Liver (tissue), 9 donors: ENCODE measurements around the gene LRRN4CL. TPM values are rescaled to one million over a fixed set of nuclear protein-coding genes. Genes with fewer than 3 reads are reported as not detected.
A peak's percentile ranks its signal among the peaks of the same experiment; 100 is the strongest.

Experiments used
- DNase-seq: peaks from one replicate; pipeline ENCODE4 v3.0.0-alpha.2; 2017; ENCODE audit warnings: low spot score
- H3K27ac ChIP-seq, 2 donors: one replicate each; pipeline ENCODE4 v1.7.0; 2013; ENCODE audit warnings: inconsistent platforms in 2 of 2, low read length in 2 of 2, control low read depth in 1 of 2, low read depth in 1 of 2, mild to moderate bottlenecking in 1 of 2
- H3K27me3 ChIP-seq, 4 donors: one replicate each; pipeline versions ENCODE4 v1.6.1 to v1.7.0; 2013; ENCODE audit warnings: low read length in 3 of 4, inconsistent platforms in 1 of 4, mild to moderate bottlenecking in 1 of 4, moderate library complexity in 1 of 4; ENCODE audit not compliant: control insufficient read depth in 4 of 4, insufficient read depth in 4 of 4
- H3K36me3 ChIP-seq, 4 donors: one replicate each; pipeline versions ENCODE4 v1.6.1 to v1.7.0; 2013; ENCODE audit warnings: low read length in 3 of 4, mild to moderate bottlenecking in 3 of 4, low read depth in 1 of 4, moderate library complexity in 1 of 4; ENCODE audit not compliant: control insufficient read depth in 4 of 4, insufficient read depth in 3 of 4
- H3K4me1 ChIP-seq, 4 donors: one replicate each; pipeline versions ENCODE4 v1.6.1 to v1.7.0; 2013; ENCODE audit warnings: low read length in 3 of 4, mild to moderate bottlenecking in 3 of 4, moderate library complexity in 1 of 4; ENCODE audit not compliant: control insufficient read depth in 4 of 4, insufficient read depth in 4 of 4
- H3K4me3 ChIP-seq, 3 donors: one replicate each; pipeline versions ENCODE4 v1.6.1 to v1.7.0; 2013; ENCODE audit warnings: low read length in 3 of 3, control low read depth in 1 of 3, low read depth in 1 of 3, mild to moderate bottlenecking in 1 of 3
- H3K9ac ChIP-seq, 2 donors: one replicate each; pipeline ENCODE4 v1.7.0; 2013; ENCODE audit warnings: low read length in 2 of 2, mild to moderate bottlenecking in 2 of 2, moderate library complexity in 2 of 2, control low read depth in 1 of 2, low read depth in 1 of 2
- H3K9me3 ChIP-seq, 4 donors: one replicate each; pipeline versions ENCODE4 v1.6.1 to v1.7.0; 2013; ENCODE audit warnings: low read length in 3 of 4; ENCODE audit not compliant: control insufficient read depth in 4 of 4
- ATF3 ChIP-seq: IDR thresholded peaks from 2 replicates; pipeline ENCODE4 v1.6.1; 2016; ENCODE audit warnings: antibody characterized with exemption
- CTCF ChIP-seq: fragments of 150-350 bp; IDR thresholded peaks from 2 replicates; pipeline ENCODE4 v1.5.1; 2017; ENCODE audit warnings: improper control_type of control experiment, low read depth, low read length; ENCODE audit not compliant: missing input control
- EGR1 ChIP-seq, 2 donors: IDR thresholded peaks; 2 replicates each; pipeline ENCODE4 v1.6.1; 2016 to 2018; ENCODE audit warnings: antibody characterized with exemption in 2 of 2, low read depth in 2 of 2
- FOXA1 ChIP-seq: IDR thresholded peaks from 2 replicates; pipeline ENCODE4 v1.6.1; 2016; ENCODE audit warnings: antibody characterized with exemption
- FOXA2 ChIP-seq: IDR thresholded peaks from 2 replicates; pipeline ENCODE4 v1.6.1; 2016; ENCODE audit warnings: antibody characterized with exemption
- GABPA ChIP-seq, 2 donors: IDR thresholded peaks in 1 of 2; conservative IDR thresholded peaks in 1 of 2; 2 replicates each; pipeline ENCODE4 v1.6.1; 2016; ENCODE audit warnings: antibody characterized with exemption in 2 of 2, mild to moderate bottlenecking in 1 of 2, moderate library complexity in 1 of 2
- HNF4A ChIP-seq, 2 donors: conservative IDR thresholded peaks; 2 replicates each; pipeline ENCODE4 v1.6.1; 2016; ENCODE audit warnings: antibody characterized with exemption in 2 of 2, mild to moderate bottlenecking in 2 of 2
- HNF4G ChIP-seq: IDR thresholded peaks from 2 replicates; pipeline ENCODE4 v1.6.1; 2016; ENCODE audit warnings: antibody characterized with exemption
- JUND ChIP-seq, 2 donors: IDR thresholded peaks; 2 replicates each; pipeline ENCODE4 v1.6.1; 2016; ENCODE audit warnings: antibody characterized with exemption in 2 of 2
- NR2F2 ChIP-seq: IDR thresholded peaks from 2 replicates; pipeline ENCODE4 v1.6.1; 2016; ENCODE audit warnings: antibody characterized with exemption
- RAD21 ChIP-seq, 2 donors: IDR thresholded peaks; 2 replicates each; pipeline ENCODE4 v1.6.1; 2016; ENCODE audit warnings: antibody characterized with exemption in 2 of 2, mild to moderate bottlenecking in 2 of 2
- RXRA ChIP-seq, 2 donors: IDR thresholded peaks; 2 replicates each; pipeline ENCODE4 v1.6.1; 2017 to 2018; ENCODE audit warnings: antibody characterized with exemption in 2 of 2, mild to moderate bottlenecking in 1 of 2
- SP1 ChIP-seq: IDR thresholded peaks from 2 replicates; pipeline ENCODE4 v1.6.1; 2018; ENCODE audit warnings: antibody characterized with exemption, mild to moderate bottlenecking
- TAF1 ChIP-seq: conservative IDR thresholded peaks from 2 replicates; pipeline ENCODE4 v1.6.1; 2016; ENCODE audit warnings: antibody characterized with exemption, mild to moderate bottlenecking
- YY1 ChIP-seq: IDR thresholded peaks from 2 replicates; pipeline ENCODE4 v1.6.1; 2016; ENCODE audit warnings: antibody characterized with exemption, mild to moderate bottlenecking
- ZBTB33 ChIP-seq: IDR thresholded peaks from 2 replicates; pipeline ENCODE4 v1.6.1; 2016; ENCODE audit warnings: antibody characterized with exemption
- WGBS: extraction: QIAGEN DNeasy Blood & Tissue Kit; methylation state at CpG from one replicate; pipeline ENCODE4 v1.1.7; 2013; 5-methylcytosine and 5-hydroxymethylcytosine counted together
- polyA plus RNA-seq, 2 donors: library from polyadenylated mRNA; stranded (reverse) in 1 of 2; unstranded in 1 of 2; fragments of 200-250 nt in 1 of 2; fragments of >200 nt in 1 of 2; fragmentation: Nextera tagmentation in 1 of 2; extraction: Ambion mirVana in 1 of 2; gene quantifications; one replicate each; pipeline versions ENCODE4 v1.2.1 to v1.2.3, GENCODE V29; 2013 to 2015
- total RNA-seq, 2 donors: library from RNA; depleted of rRNA; stranded (reverse); fragments of >200 nt; gene quantifications; one replicate each; pipeline ENCODE4 v1.2.3, GENCODE V29; 2014
- TF ChIP-seq, protein P1 (sequence below): IDR thresholded peaks from 2 replicates; pipeline ENCODE4 v1.6.1; 2016; ENCODE audit warnings: antibody characterized with exemption
- TF ChIP-seq, protein P2 (sequence below): IDR thresholded peaks from 2 replicates; pipeline ENCODE4 v1.6.1; 2016; ENCODE audit warnings: antibody characterized with exemption, mild to moderate bottlenecking
- donor health status: healthy.
- donor health status: healthy.
- donor health status: healthy.
- donor health status: healthy.
- donor health status: healthy.

LRRN4CL gene
- total and polyA plus RNA-seq, 4 donors: 0.06 to 0.08 TPM; not detected in 2

DNA sequence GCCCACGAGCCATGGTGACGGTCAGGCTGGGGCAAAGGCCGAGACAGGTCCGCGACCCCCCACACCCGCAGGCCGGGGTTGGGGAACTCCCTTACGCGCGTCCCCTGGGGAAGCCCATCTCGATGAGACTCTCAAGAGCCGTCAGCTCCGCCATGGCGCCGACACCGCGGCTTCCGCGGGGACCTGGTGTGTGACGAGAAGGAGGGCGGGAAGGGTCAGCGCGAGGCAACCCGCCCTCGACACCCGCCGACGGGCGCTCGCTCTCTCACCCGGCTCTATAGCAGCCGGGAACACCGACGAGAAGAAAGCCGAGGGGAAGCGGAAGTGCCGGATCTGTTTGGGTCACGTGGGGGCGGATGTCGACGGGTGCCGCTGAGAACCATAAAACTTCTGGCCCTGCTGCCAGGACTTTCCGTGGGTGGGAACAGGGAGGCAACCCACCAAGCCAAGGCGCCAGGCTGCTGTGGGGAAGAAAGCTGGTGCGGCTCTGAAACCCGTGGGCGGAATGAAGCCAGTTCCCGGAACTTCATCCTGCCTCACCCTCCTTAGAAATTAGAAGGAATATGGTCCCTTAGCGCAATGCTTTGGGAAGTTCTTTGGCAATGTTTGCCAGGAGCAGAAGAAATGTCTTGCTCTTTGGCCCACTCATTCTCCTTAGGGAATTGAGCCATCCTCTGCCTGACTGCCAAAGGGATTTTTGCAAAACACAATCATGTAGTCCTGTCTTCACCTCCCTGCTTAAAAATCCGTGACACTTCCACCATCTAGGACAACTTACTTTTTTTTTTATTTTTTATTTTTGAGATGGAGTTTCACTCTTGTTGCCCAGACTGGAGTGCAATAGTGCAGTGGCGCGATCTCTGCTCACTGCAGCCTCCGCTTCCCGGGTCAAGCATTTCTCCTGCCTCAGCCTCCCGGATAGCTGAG lies 10.3 kb downstream of the LRRN4CL start, which contains the start of gene UBXN1 (continued):
- TF ChIP-seq RXRA (IDR thresholded peaks at IDR 0.05) (peak; percentile 49 to 64), HNF4G (no peak), GABPA (IDR thresholded peaks at IDR 0.05 in 1 of 2, conservative IDR thresholded peaks at IDR 0.05 in 1 of 2) (peak; percentile 75 to 97), FOXA1 (no peak), TAF1 (no peak), CTCF (no peak), YY1 (peak; percentile 87)

DNA sequence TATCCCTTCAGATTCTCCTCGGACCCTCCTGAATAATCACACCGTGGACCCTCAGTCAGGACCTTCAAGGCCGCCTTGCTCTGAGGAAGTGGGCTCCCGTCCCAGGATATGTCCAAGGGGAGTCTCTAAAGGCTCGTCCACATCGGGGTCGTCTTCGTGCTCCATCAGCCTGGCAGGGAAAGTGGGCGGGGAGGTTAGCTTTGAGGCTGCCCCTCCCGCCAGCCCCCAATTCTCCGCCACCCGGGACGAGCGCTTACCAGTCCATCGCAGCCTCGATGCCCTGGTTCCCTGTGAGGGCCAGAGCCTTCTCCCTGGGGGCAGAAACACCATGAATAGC lies 10.9 kb downstream of the LRRN4CL start:
- no peaks in the 10 kb centered on the region for H3K9me3 ChIP-seq
- H3K4me3 ChIP-seq: peak overlapping the region; percentile 87 to 96 (median 90)
- no peak for TF ChIP-seq RXRA (IDR thresholded peaks at IDR 0.05)
- TF ChIP-seq RAD21 (IDR thresholded peaks at IDR 0.05): no peak
- TF ChIP-seq FOXA1: no peak
- TF ChIP-seq HNF4G: no peak
- no peak for TF ChIP-seq TAF1
- TF ChIP-seq HNF4A (conservative IDR thresholded peaks at IDR 0.05): no peak
- TF ChIP-seq, protein P1, sequence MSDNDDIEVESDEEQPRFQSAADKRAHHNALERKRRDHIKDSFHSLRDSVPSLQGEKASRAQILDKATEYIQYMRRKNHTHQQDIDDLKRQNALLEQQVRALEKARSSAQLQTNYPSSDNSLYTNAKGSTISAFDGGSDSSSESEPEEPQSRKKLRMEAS: no peak
- TF ChIP-seq FOXA2: no peak
- TF ChIP-seq GABPA (IDR thresholded peaks at IDR 0.05 in 1 of 2, conservative IDR thresholded peaks at IDR 0.05 in 1 of 2): no peak
- TF ChIP-seq NR2F2: no peak
- TF ChIP-seq, protein P2, sequence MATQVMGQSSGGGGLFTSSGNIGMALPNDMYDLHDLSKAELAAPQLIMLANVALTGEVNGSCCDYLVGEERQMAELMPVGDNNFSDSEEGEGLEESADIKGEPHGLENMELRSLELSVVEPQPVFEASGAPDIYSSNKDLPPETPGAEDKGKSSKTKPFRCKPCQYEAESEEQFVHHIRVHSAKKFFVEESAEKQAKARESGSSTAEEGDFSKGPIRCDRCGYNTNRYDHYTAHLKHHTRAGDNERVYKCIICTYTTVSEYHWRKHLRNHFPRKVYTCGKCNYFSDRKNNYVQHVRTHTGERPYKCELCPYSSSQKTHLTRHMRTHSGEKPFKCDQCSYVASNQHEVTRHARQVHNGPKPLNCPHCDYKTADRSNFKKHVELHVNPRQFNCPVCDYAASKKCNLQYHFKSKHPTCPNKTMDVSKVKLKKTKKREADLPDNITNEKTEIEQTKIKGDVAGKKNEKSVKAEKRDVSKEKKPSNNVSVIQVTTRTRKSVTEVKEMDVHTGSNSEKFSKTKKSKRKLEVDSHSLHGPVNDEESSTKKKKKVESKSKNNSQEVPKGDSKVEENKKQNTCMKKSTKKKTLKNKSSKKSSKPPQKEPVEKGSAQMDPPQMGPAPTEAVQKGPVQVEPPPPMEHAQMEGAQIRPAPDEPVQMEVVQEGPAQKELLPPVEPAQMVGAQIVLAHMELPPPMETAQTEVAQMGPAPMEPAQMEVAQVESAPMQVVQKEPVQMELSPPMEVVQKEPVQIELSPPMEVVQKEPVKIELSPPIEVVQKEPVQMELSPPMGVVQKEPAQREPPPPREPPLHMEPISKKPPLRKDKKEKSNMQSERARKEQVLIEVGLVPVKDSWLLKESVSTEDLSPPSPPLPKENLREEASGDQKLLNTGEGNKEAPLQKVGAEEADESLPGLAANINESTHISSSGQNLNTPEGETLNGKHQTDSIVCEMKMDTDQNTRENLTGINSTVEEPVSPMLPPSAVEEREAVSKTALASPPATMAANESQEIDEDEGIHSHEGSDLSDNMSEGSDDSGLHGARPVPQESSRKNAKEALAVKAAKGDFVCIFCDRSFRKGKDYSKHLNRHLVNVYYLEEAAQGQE: no peak
- no peak for DNase-seq
- H3K9ac ChIP-seq: peak overlapping the region; percentile 53 to 91
- no peaks in the 10 kb centered on the region for H3K27me3 ChIP-seq
- peaks cover 2 to 38% (median 32%) of the 10 kb centered on the region in 4 donors for H3K4me1 ChIP-seq
- peak overlapping the region; percentile 64 to 81 for H3K27ac ChIP-seq
- 4% methylated on average over 16 of the region's 16 CpGs for WGBS
- peaks cover 0 to 6% (median 3%) of the 10 kb centered on the region in 4 donors for H3K36me3 ChIP-seq

DNA sequence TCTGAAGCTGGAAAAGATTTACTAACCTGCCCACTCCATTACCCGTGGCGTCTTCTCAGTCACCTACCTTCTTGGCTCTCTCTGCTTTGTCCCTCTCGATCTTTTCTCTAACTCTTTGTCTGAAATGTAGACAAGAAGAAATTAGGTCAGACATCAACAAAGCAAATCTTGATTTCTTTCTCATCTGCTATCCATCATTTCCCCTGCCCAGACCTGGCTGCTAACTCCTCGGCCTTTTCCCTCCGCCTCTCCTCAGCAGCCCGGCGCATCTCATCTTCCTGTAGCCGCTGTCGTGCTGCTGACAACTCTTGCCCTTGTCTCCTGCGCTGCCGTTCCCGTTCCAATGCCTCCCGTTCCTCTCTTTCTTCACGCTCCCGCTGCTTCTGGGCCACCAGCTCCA lies 11.6 kb downstream of the LRRN4CL start:
- no peaks in the 10 kb centered on the region for H3K9me3 ChIP-seq
- no peaks in the 10 kb centered on the region for H3K27me3 ChIP-seq
- no peak for TF ChIP-seq ATF3
- TF ChIP-seq HNF4G: no peak
- TF ChIP-seq FOXA2: no peak
- no peak for TF ChIP-seq EGR1 (IDR thresholded peaks at IDR 0.05; ENCODE audit: low read depth in 2 of 2)
- TF ChIP-seq SP1: no peak
- no peak for TF ChIP-seq RAD21 (IDR thresholded peaks at IDR 0.05)
- no peak for TF ChIP-seq RXRA (IDR thresholded peaks at IDR 0.05)
- no peak for TF ChIP-seq TAF1
- TF ChIP-seq CTCF: no peak
- TF ChIP-seq JUND (IDR thresholded peaks at IDR 0.05): no peak
- no peak for TF ChIP-seq HNF4A (conservative IDR thresholded peaks at IDR 0.05)
- TF ChIP-seq FOXA1: no peak
- no peak for TF ChIP-seq GABPA (IDR thresholded peaks at IDR 0.05 in 1 of 2, conservative IDR thresholded peaks at IDR 0.05 in 1 of 2)
- no peak for TF ChIP-seq YY1
- no peak for TF ChIP-seq ZBTB33
- WGBS: 88% methylated on average over 15 of the region's 15 CpGs
- peaks cover 4 to 45% (median 39%) of the 10 kb centered on the region in 4 donors for H3K4me1 ChIP-seq
- peaks cover 0 to 6% (median 3%) of the 10 kb centered on the region in 4 donors for H3K36me3 ChIP-seq
- no peak for DNase-seq
- H3K27ac ChIP-seq: no peak overlapping the region
- no peak overlapping the region for H3K4me3 ChIP-seq
- H3K9ac ChIP-seq: peak overlapping the region in 1 of 2 donors; percentile 64
